HEK293 (cell line): ENCODE measurements around the gene AKT2.

ENCODE experiments used
- ZNF10 ChIP-seq: fragments of 450-650 bp; formaldehyde crosslinking; IDR thresholded peaks from 2 replicates; pipeline ENCODE4 v1.5.1; 2017; ENCODE audit warnings: missing biosample characterization, missing genetic modification characterization
- ZNF214 ChIP-seq: fragments of 450-650 bp; formaldehyde crosslinking; IDR thresholded peaks from 2 replicates; pipeline ENCODE4 v1.5.1; 2017; ENCODE audit warnings: missing biosample characterization, mild to moderate bottlenecking, missing genetic modification characterization, borderline replicate concordance

DNA sequence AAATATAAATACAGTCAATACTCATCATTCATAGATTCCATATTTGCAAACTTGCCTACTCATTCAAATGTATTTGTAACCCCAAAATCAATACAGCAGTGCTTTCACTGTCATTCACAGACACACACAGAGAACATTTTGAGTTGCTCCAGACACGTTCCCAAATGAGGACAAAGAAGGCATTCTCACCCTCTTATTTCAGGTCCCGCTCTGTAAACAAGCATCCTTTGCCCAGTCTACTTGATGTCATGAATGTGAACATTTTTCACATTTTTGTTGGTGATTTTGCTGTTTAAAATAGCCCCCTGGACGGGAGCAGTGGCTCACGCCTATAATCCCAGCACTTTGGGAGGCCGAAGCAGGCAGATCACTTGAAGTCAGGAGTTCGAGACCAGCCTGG, 47.5 kb upstream of the AKT2 start:
- no peak for TF ChIP-seq ZNF10 (tag by site-specific recombination)
- no peak for TF ChIP-seq ZNF214 (tag by site-specific recombination)
